ENCODE data around the gene SLC22A23. TPM values are rescaled to one million over a fixed set of nuclear protein-coding genes. Genes with fewer than 3 reads are reported as not detected.

SLC22A23 gene
- total RNA-seq, 1 donor from 2014 or later: 5.7 TPM

DNA sequence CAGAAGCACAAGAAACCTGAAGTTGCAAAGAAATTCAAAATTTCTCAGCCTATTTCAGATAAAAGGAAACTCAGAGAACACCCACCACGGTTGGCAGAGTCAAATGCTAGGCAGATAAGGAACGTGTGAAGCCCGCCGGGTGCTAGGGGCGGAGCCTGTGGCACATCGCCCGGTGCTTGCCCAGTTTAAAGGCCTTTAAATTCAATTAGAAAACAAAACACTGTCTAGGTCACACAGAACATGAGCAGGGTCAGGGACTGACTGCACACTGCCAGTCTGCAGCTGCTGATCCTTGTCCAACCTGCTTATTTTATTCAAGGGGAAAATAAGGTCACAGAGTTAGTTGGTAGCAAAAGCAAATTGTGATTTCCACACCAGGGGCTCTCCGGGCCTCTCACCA, 122.3 kb downstream of the SLC22A23 start:
- Histone ChIP-seq H3K9ac (ENCODE audit: low read length) (no peak overlapping the region), H3K9me3 (ENCODE audit: insufficient read depth, low read depth, low read length) (no peaks in the 10 kb centered on the region), H3K79me2 (ENCODE audit: insufficient read depth, low read length) (peaks cover 5% of the 10 kb centered on the region), H3K27me3 (ENCODE audit: insufficient read depth, low read length) (no peaks in the 10 kb centered on the region), H3K4me1 (ENCODE audit: insufficient read depth, low read length) (peaks cover 11% of the 10 kb centered on the region), H3K4me3 (ENCODE audit: insufficient read depth, low read depth, low read length) (no peak overlapping the region), H4K20me1 (ENCODE audit: insufficient read depth, low read length) (no peaks in the 10 kb centered on the region), H3K36me3 (ENCODE audit: insufficient read depth, low read length) (no peaks in the 10 kb centered on the region), H3K27ac (ENCODE audit: low read depth, low read length) (no peak overlapping the region), H3K4me2 (ENCODE audit: low read length) (no peak overlapping the region), H2AFZ (ENCODE audit: low read depth, low read length) (no peak overlapping the region)
- Mint-ChIP-seq H3K27ac (ENCODE audit: unreplicated experiment) (no peak overlapping the region), H3K4me3 (ENCODE audit: unreplicated experiment) (no peak overlapping the region), H3K9me3 (ENCODE audit: unreplicated experiment) (peaks cover 2% of the 10 kb centered on the region), H3K36me3 (ENCODE audit: low read depth, unreplicated experiment) (no peaks in the 10 kb centered on the region), H3K4me1 (ENCODE audit: low read depth, unreplicated experiment) (peaks cover 15% of the 10 kb centered on the region), H3K27me3 (ENCODE audit: low read depth, unreplicated experiment) (no peaks in the 10 kb centered on the region)
- no peak for FAIRE-seq
- TF ChIP-seq EZH2 (IDR thresholded peaks at IDR 0.05; ENCODE audit: insufficient read depth, low read length) (no peak), CTCF (IDR thresholded peaks at IDR 0.05; ENCODE audit: insufficient read depth, low read depth, low read length) (no peak)
- DNase-seq (ENCODE audit: low read depth): no peak

- Histone ChIP-seq H3K4me3 (ENCODE audit: insufficient read depth, low read depth, low read length) (no peak overlapping the region), H3K36me3 (ENCODE audit: insufficient read depth, low read length) (no peaks in the 10 kb centered on the region), H3K4me1 (ENCODE audit: insufficient read depth, low read length) (peaks cover 19% of the 10 kb centered on the region), H3K9ac (ENCODE audit: low read length) (no peak overlapping the region), H3K4me2 (ENCODE audit: low read length) (no peak overlapping the region), H4K20me1 (ENCODE audit: insufficient read depth, low read length) (no peaks in the 10 kb centered on the region), H2AFZ (ENCODE audit: low read depth, low read length) (no peak overlapping the region), H3K27me3 (ENCODE audit: insufficient read depth, low read length) (no peaks in the 10 kb centered on the region), H3K9me3 (ENCODE audit: insufficient read depth, low read depth, low read length) (no peaks in the 10 kb centered on the region), H3K79me2 (ENCODE audit: insufficient read depth, low read length) (peaks cover 5% of the 10 kb centered on the region), H3K27ac (ENCODE audit: low read depth, low read length) (no peak overlapping the region)
- Mint-ChIP-seq H3K9me3 (ENCODE audit: unreplicated experiment) (no peaks in the 10 kb centered on the region), H3K4me1 (ENCODE audit: low read depth, unreplicated experiment) (peaks cover 10% of the 10 kb centered on the region), H3K27me3 (ENCODE audit: low read depth, unreplicated experiment) (no peaks in the 10 kb centered on the region), H3K4me3 (ENCODE audit: unreplicated experiment) (no peak overlapping the region), H3K27ac (ENCODE audit: unreplicated experiment) (no peak overlapping the region), H3K36me3 (ENCODE audit: low read depth, unreplicated experiment) (no peaks in the 10 kb centered on the region)
- FAIRE-seq: no peak
- TF ChIP-seq EZH2 (IDR thresholded peaks at IDR 0.05; ENCODE audit: insufficient read depth, low read length): no peak
- DNase-seq (ENCODE audit: low read depth): no peak
Observed at GRCh38 chr6:3333263-3333662, 123.6 kb downstream of the SLC22A23 start.

- no peak overlapping the region for H2AFZ ChIP-seq (ENCODE audit: low read depth, low read length)
- no peak overlapping the region for H3K27ac ChIP-seq (ENCODE audit: low read depth, low read length)
- Mint-ChIP-seq H3K4me1 (ENCODE audit: low read depth, unreplicated experiment) (peaks cover 4% of the 10 kb centered on the region), H3K4me3 (ENCODE audit: unreplicated experiment) (no peak overlapping the region), H3K27ac (ENCODE audit: unreplicated experiment) (no peak overlapping the region), H3K27me3 (ENCODE audit: low read depth, unreplicated experiment) (no peaks in the 10 kb centered on the region), H3K9me3 (ENCODE audit: unreplicated experiment) (no peaks in the 10 kb centered on the region), H3K36me3 (ENCODE audit: low read depth, unreplicated experiment) (no peaks in the 10 kb centered on the region)
- H3K9ac ChIP-seq (ENCODE audit: low read length): no peak overlapping the region
- H3K9me3 ChIP-seq (ENCODE audit: insufficient read depth, low read depth, low read length): no peaks in the 10 kb centered on the region
- FAIRE-seq: no peak
- H3K4me2 ChIP-seq (ENCODE audit: low read length): no peak overlapping the region
- H3K36me3 ChIP-seq (ENCODE audit: insufficient read depth, low read length): no peaks in the 10 kb centered on the region
- peaks cover 21% of the 10 kb centered on the region for H3K4me1 ChIP-seq (ENCODE audit: insufficient read depth, low read length)
- TF ChIP-seq CTCF (IDR thresholded peaks at IDR 0.05; ENCODE audit: insufficient read depth, low read depth, low read length) (no peak), EZH2 (IDR thresholded peaks at IDR 0.05; ENCODE audit: insufficient read depth, low read length) (no peak)
- H3K27me3 ChIP-seq (ENCODE audit: insufficient read depth, low read length): no peaks in the 10 kb centered on the region
- H3K79me2 ChIP-seq (ENCODE audit: insufficient read depth, low read length): peaks cover 5% of the 10 kb centered on the region
- no peak for DNase-seq (ENCODE audit: low read depth)
- H3K4me3 ChIP-seq (ENCODE audit: insufficient read depth, low read depth, low read length): no peak overlapping the region
- H4K20me1 ChIP-seq (ENCODE audit: insufficient read depth, low read length): no peaks in the 10 kb centered on the region
Observed at GRCh38 chr6:3331971-3332370, 124.9 kb downstream of the SLC22A23 start.
